ENCODE data around the gene MTCH1.

The MTCH1 gene

GRCh38 chr6:37021356-37022129 is 35.5 kb upstream of the MTCH1 start:
- Mint-ChIP-seq H3K36me3 (ENCODE audit: low read depth) (no peaks in the 10 kb centered on the region), H3K4me1 (ENCODE audit: low read depth) (peaks cover 70% of the 10 kb centered on the region), H3K27ac (no peak overlapping the region), H3K4me3 (no peak overlapping the region), H3K9me3 (no peaks in the 10 kb centered on the region), H3K27me3 (no peaks in the 10 kb centered on the region)

- no peaks in the 10 kb centered on the region for H3K27me3 Mint-ChIP-seq
- no peaks in the 10 kb centered on the region for H3K36me3 Mint-ChIP-seq (ENCODE audit: low read depth)
- H3K9me3 Mint-ChIP-seq, result no peaks in the 10 kb centered on the region
- H3K4me3 Mint-ChIP-seq, result no peak overlapping the region
- no peak overlapping the region for H3K27ac Mint-ChIP-seq
- H3K4me1 Mint-ChIP-seq (ENCODE audit: low read depth), result peaks cover 64% of the 10 kb centered on the region
These were observed 34.8 kb upstream of the MTCH1 start for GRCh38 chr6:37020812-37021211.

- Mint-ChIP-seq H3K36me3 (ENCODE audit: low read depth) (no peaks in the 10 kb centered on the region), H3K9me3 (no peaks in the 10 kb centered on the region), H3K4me3 (no peak overlapping the region), H3K27ac (no peak overlapping the region), H3K27me3 (no peaks in the 10 kb centered on the region), H3K4me1 (ENCODE audit: low read depth) (peaks cover 61% of the 10 kb centered on the region)
These were observed 34.4 kb upstream of the MTCH1 start for GRCh38 chr6:37020381-37020780.

- H3K9me3 Mint-ChIP-seq, result no peaks in the 10 kb centered on the region
- H3K4me1 Mint-ChIP-seq (ENCODE audit: low read depth), result peaks cover 48% of the 10 kb centered on the region
- no peak overlapping the region for H3K27ac Mint-ChIP-seq
- no peak overlapping the region for H3K4me3 Mint-ChIP-seq
- H3K27me3 Mint-ChIP-seq, result no peaks in the 10 kb centered on the region
- no peaks in the 10 kb centered on the region for H3K36me3 Mint-ChIP-seq (ENCODE audit: low read depth)
These were observed 33.1 kb upstream of the MTCH1 start for GRCh38 chr6:37019065-37019450.

- no peaks in the 10 kb centered on the region for H3K27me3 Mint-ChIP-seq
- no peak overlapping the region for H3K4me3 Mint-ChIP-seq
- H3K4me1 Mint-ChIP-seq (ENCODE audit: low read depth), result peaks cover 42% of the 10 kb centered on the region
- H3K36me3 Mint-ChIP-seq (ENCODE audit: low read depth), result no peaks in the 10 kb centered on the region
- peak overlapping the region; percentile 33 for H3K27ac Mint-ChIP-seq
- H3K9me3 Mint-ChIP-seq, result no peaks in the 10 kb centered on the region
These were observed 32.4 kb upstream of the MTCH1 start for GRCh38 chr6:37018198-37019064.

GRCh38 chr6:37017606-37018197 is 31.7 kb upstream of the MTCH1 start:
- Mint-ChIP-seq H3K27ac (peak overlapping the region; percentile 33), H3K27me3 (no peaks in the 10 kb centered on the region), H3K36me3 (ENCODE audit: low read depth) (no peaks in the 10 kb centered on the region), H3K4me1 (ENCODE audit: low read depth) (peaks cover 34% of the 10 kb centered on the region), H3K9me3 (no peaks in the 10 kb centered on the region), H3K4me3 (no peak overlapping the region)

- H3K27ac Mint-ChIP-seq, result no peak overlapping the region
- H3K27me3 Mint-ChIP-seq, result no peaks in the 10 kb centered on the region
- no peaks in the 10 kb centered on the region for H3K9me3 Mint-ChIP-seq
- H3K4me3 Mint-ChIP-seq, result no peak overlapping the region
- H3K4me1 Mint-ChIP-seq (ENCODE audit: low read depth), result peaks cover 27% of the 10 kb centered on the region
- H3K36me3 Mint-ChIP-seq (ENCODE audit: low read depth), result no peaks in the 10 kb centered on the region
These were observed 31.0 kb upstream of the MTCH1 start for GRCh38 chr6:37016995-37017394.

GRCh38 chr6:37015532-37015931 is 29.5 kb upstream of the MTCH1 start:
- H3K36me3 Mint-ChIP-seq (ENCODE audit: low read depth), result no peaks in the 10 kb centered on the region
- H3K27me3 Mint-ChIP-seq, result no peaks in the 10 kb centered on the region
- peaks cover 16% of the 10 kb centered on the region for H3K4me1 Mint-ChIP-seq (ENCODE audit: low read depth)
- no peaks in the 10 kb centered on the region for H3K9me3 Mint-ChIP-seq
- no peak overlapping the region for H3K4me3 Mint-ChIP-seq
- H3K27ac Mint-ChIP-seq, result no peak overlapping the region

- Mint-ChIP-seq H3K27ac (no peak overlapping the region), H3K27me3 (no peaks in the 10 kb centered on the region), H3K4me3 (no peak overlapping the region), H3K9me3 (no peaks in the 10 kb centered on the region), H3K4me1 (ENCODE audit: low read depth) (peaks cover 16% of the 10 kb centered on the region), H3K36me3 (ENCODE audit: low read depth) (no peaks in the 10 kb centered on the region)
These were observed 28.7 kb upstream of the MTCH1 start for GRCh38 chr6:37014667-37015066.

GRCh38 chr6:37013516-37014491 is 27.8 kb upstream of the MTCH1 start:
- no peak overlapping the region for H3K27ac Mint-ChIP-seq
- H3K4me3 Mint-ChIP-seq, result no peak overlapping the region
- peaks cover 12% of the 10 kb centered on the region for H3K4me1 Mint-ChIP-seq (ENCODE audit: low read depth)
- H3K36me3 Mint-ChIP-seq (ENCODE audit: low read depth), result no peaks in the 10 kb centered on the region
- no peaks in the 10 kb centered on the region for H3K9me3 Mint-ChIP-seq
- H3K27me3 Mint-ChIP-seq, result no peaks in the 10 kb centered on the region

GRCh38 chr6:37011656-37012378 is 25.8 kb upstream of the MTCH1 start:
- Mint-ChIP-seq H3K27me3 (no peaks in the 10 kb centered on the region), H3K36me3 (ENCODE audit: low read depth) (no peaks in the 10 kb centered on the region), H3K4me1 (ENCODE audit: low read depth) (peaks cover 14% of the 10 kb centered on the region), H3K4me3 (no peak overlapping the region), H3K27ac (no peak overlapping the region), H3K9me3 (no peaks in the 10 kb centered on the region)

GRCh38 chr6:37010402-37010892 is 24.5 kb upstream of the MTCH1 start:
- Mint-ChIP-seq H3K9me3 (no peaks in the 10 kb centered on the region), H3K36me3 (ENCODE audit: low read depth) (no peaks in the 10 kb centered on the region), H3K4me3 (no peak overlapping the region), H3K27me3 (no peaks in the 10 kb centered on the region), H3K27ac (no peak overlapping the region), H3K4me1 (ENCODE audit: low read depth) (peaks cover 27% of the 10 kb centered on the region)

GRCh38 chr6:37008484-37009465 is 22.8 kb upstream of the MTCH1 start:
- Mint-ChIP-seq H3K27me3 (no peaks in the 10 kb centered on the region), H3K27ac (no peak overlapping the region), H3K36me3 (ENCODE audit: low read depth) (no peaks in the 10 kb centered on the region), H3K9me3 (no peaks in the 10 kb centered on the region), H3K4me3 (peak overlapping the region; percentile 58), H3K4me1 (ENCODE audit: low read depth) (peaks cover 30% of the 10 kb centered on the region)

Data from stimulated activated naive CD8-positive, alpha-beta T cell treated with anti-CD3 and anti-CD28 coated beads, Interleukin-15, Interleukin-2, amounts not matched to agents 100 ng/mL and 50 ng/mL, for 24 hours (primary cell).